Prostate gland (tissue), 2 donors: ENCODE results near the gene KCNG2.

Experiments used
- CTCF ChIP-seq, 4 experiments: fragments of 200-600 bp in 2 of 4; fragments of 450-650 bp in 2 of 4; sonication (generic) in 2 of 4; IDR thresholded peaks; 1 replicate in 3 of 4; 2 replicates in 1 of 4; pipeline ENCODE4 v1.5.1; 2016 to 2019; ENCODE audit warnings: antibody characterized with exemption in 4 of 4, mild to moderate bottlenecking in 2 of 4, moderate library complexity in 2 of 4
- POLR2A ChIP-seq: fragments of 450-650 bp; IDR thresholded peaks from one replicate; pipeline ENCODE4 v1.6.1; 2016; ENCODE audit warnings: antibody characterized with exemption, mild to moderate bottlenecking

GRCh38 chr18:79881695-79882094, 84.0 kb downstream of the KCNG2 start:
- TF ChIP-seq CTCF (IDR thresholded peaks at IDR 0.05): no peak
- TF ChIP-seq POLR2A: no peak
